IMR-90 (cell line): Measurements from ENCODE around the gene CAPZA2. TPM values are rescaled to one million over a fixed set of nuclear protein-coding genes. Genes with fewer than 3 reads are reported as not detected.
"Not testable (repeated sequence)": the region's sequence is repeated elsewhere in the genome, so short reads cannot be mapped to it uniquely, and the experiment has no call there.

Source experiments
- ATAC-seq: fragments of 200-7000 bp; cut with Tn5 transposase; 2 replicates; pipeline ENCODE4 v1.9.1; 2020; ENCODE audit warnings: low read depth, mild to moderate bottlenecking, moderate library complexity
- BruUV-seq: library from RNA; stranded (reverse); fragments of 400-500 nt; replicated peaks from 2 replicates; lab custom pipeline; 2021; lab: Mats Ljungman, UMichigan
- CTCF ChIA-PET: fragments of 300-600 bp; formaldehyde crosslinking; extraction: SDS; loops from one replicate; lab custom pipeline; 2021; ENCODE audit warnings: antibody characterized with exemption; lab: Yijun Ruan, JAX
- POLR2A ChIA-PET: fragments of 300-600 bp; sonication (Branson Sonifier 250); formaldehyde crosslinking; loops from one replicate; lab custom pipeline; 2022; ENCODE audit warnings: antibody characterized with exemption; ENCODE audit not compliant: unreplicated experiment; lab: Charles Lee
- DNase-seq: peaks from one replicate; pipeline ENCODE4 v3.0.0; 2013
- H2AFZ ChIP-seq: replicated peaks from 2 replicates; pipeline ENCODE3; 2013; ENCODE audit warnings: low read length, mild to moderate bottlenecking; ENCODE audit not compliant: poor library complexity
- H2AK5ac ChIP-seq: 2 replicates; pipeline ENCODE4 v1.6.1; 2013; ENCODE audit warnings: low read depth, low read length, inconsistent platforms
- H2AK9ac ChIP-seq: replicated peaks from 2 replicates; pipeline ENCODE3; 2013; ENCODE audit warnings: mild to moderate bottlenecking, low read depth, low read length, moderate library complexity; ENCODE audit not compliant: poor library complexity
- H2BK120ac ChIP-seq: 2 replicates; pipeline ENCODE4 v1.6.1; 2013; ENCODE audit warnings: low read depth, low read length, inconsistent platforms
- H2BK15ac ChIP-seq: 3 replicates; pipeline ENCODE4 v1.6.1; 2013; ENCODE audit warnings: low read depth, low read length, inconsistent platforms
- H2BK20ac ChIP-seq: 2 replicates; pipeline ENCODE4 v1.6.1; 2013; ENCODE audit warnings: low read depth, mild to moderate bottlenecking, inconsistent platforms, low read length, moderate library complexity
- H2BK5ac ChIP-seq: 2 replicates; pipeline ENCODE4 v1.6.1; 2013; ENCODE audit warnings: mild to moderate bottlenecking, low read depth, low read length, inconsistent platforms; ENCODE audit not compliant: poor library complexity, severe bottlenecking
- H3K14ac ChIP-seq: replicated peaks from 2 replicates; pipeline ENCODE4 v1.6.1; 2013; ENCODE audit warnings: low read depth, low read length, inconsistent platforms
- H3K18ac ChIP-seq: 2 replicates; pipeline ENCODE4 v1.6.1; 2013; ENCODE audit warnings: low read depth, low read length, control low read depth
- H3K23ac ChIP-seq: 2 replicates; pipeline ENCODE4 v1.6.1; 2013; ENCODE audit warnings: low read depth, low read length, inconsistent platforms
- H3K27ac ChIP-seq: 2 replicates; pipeline ENCODE4 v1.5.1; 2013; ENCODE audit warnings: mild to moderate bottlenecking, control low read depth, low read length; ENCODE audit not compliant: insufficient read depth
- H3K27me3 ChIP-seq: 2 replicates; pipeline ENCODE4 v1.6.1; 2013; ENCODE audit warnings: low read length; ENCODE audit not compliant: control insufficient read depth, insufficient read depth
- H3K36me3 ChIP-seq: 2 replicates; pipeline ENCODE4 v1.6.1; 2013; ENCODE audit warnings: low read length, mixed read lengths; ENCODE audit not compliant: control insufficient read depth, insufficient read depth
- H3K4ac ChIP-seq: 2 replicates; pipeline ENCODE4 v1.6.1; 2013; ENCODE audit warnings: low read depth, low read length, inconsistent platforms
- H3K4me1 ChIP-seq: 2 replicates; pipeline ENCODE4 v1.6.1; 2013; ENCODE audit warnings: low read length, mixed read lengths; ENCODE audit not compliant: control insufficient read depth, insufficient read depth
- H3K4me2 ChIP-seq: 2 replicates; pipeline ENCODE4 v1.6.1; 2013; ENCODE audit warnings: low read depth, mild to moderate bottlenecking, control low read depth, low read length, moderate library complexity
- H3K4me3 ChIP-seq: 2 replicates; pipeline ENCODE4 v1.5.1; 2013; ENCODE audit warnings: low read depth, mild to moderate bottlenecking, control low read depth, low read length, moderate library complexity; ENCODE audit not compliant: insufficient read depth
- H3K56ac ChIP-seq: 2 replicates; pipeline ENCODE4 v1.6.1; 2013; ENCODE audit warnings: low read length, inconsistent platforms; ENCODE audit not compliant: insufficient read depth; ENCODE audit errors: extremely low read depth
- H3K79me1 ChIP-seq, 2 experiments: 2 replicates each; pipeline ENCODE4 v1.6.1; 2013; ENCODE audit warnings: low read length in 2 of 2, inconsistent platforms in 1 of 2, low read depth in 1 of 2
- H3K9ac ChIP-seq: 2 replicates; pipeline ENCODE4 v1.6.1; 2013; ENCODE audit warnings: low read depth, low read length, control low read depth
- H3K9me1 ChIP-seq: 2 replicates; pipeline ENCODE4 v1.6.1; 2013; ENCODE audit warnings: low read length, inconsistent platforms; ENCODE audit not compliant: insufficient read depth
- H3K9me3 ChIP-seq: 2 replicates; pipeline ENCODE4 v1.6.1; 2013; ENCODE audit warnings: low read length; ENCODE audit not compliant: control insufficient read depth, insufficient read depth
- H4K20me1 ChIP-seq: 2 replicates; pipeline ENCODE4 v1.6.1; 2013; ENCODE audit warnings: low read length, inconsistent platforms; ENCODE audit not compliant: insufficient read depth
- H4K5ac ChIP-seq: 2 replicates; pipeline ENCODE4 v1.6.1; 2013; ENCODE audit warnings: mild to moderate bottlenecking, low read depth, low read length, control low read depth
- H4K8ac ChIP-seq, 2 experiments: 2 replicates each; pipeline ENCODE4 v1.6.1; 2013; ENCODE audit warnings: low read depth in 2 of 2, low read length in 2 of 2, control low read depth in 1 of 2, inconsistent platforms in 1 of 2
- H4K91ac ChIP-seq: 2 replicates; pipeline ENCODE4 v1.6.1; 2013; ENCODE audit warnings: low read depth, low read length, inconsistent platforms; ENCODE audit not compliant: insufficient read depth
- WGBS, 2 experiments: methylation state at CpG; one replicate each; pipeline versions ENCODE4 v1.1.5 to v1.1.7; 2013; ENCODE audit warnings: missing lambda C conversion rate in 2 of 2; ENCODE audit not compliant: insufficient read length in 1 of 2; ENCODE audit errors: extremely low coverage in 2 of 2; 5-methylcytosine and 5-hydroxymethylcytosine counted together
- dilution Hi-C: fragments of 300-500 bp; cut with HindIII; formaldehyde crosslinking; loops from one replicate; pipeline ENCODE4 v1.14.3; 2018; ENCODE audit warnings: low sequenced_read_pairs; ENCODE audit not compliant: unreplicated experiment
- in situ Hi-C: fragments of 300-500 bp; cut with MboI; formaldehyde crosslinking; loops from 3 replicates; pipeline ENCODE4 v1.14.3; 2019; ENCODE audit warnings: low sequenced_read_pairs, inconsistent platforms, mixed read lengths
- intact Hi-C: fragments of 100-400 bp; cut with micrococcal nuclease; formaldehyde crosslinking; loops from 2 replicates; pipeline ENCODE4 v1.10.0; 2022
- polyA plus RNA-seq, 3 experiments: library from polyadenylated mRNA; depleted of rRNA; stranded (reverse); fragments of >200 nt; gene quantifications; 2 replicates each; pipeline ENCODE4 v1.2.3, GENCODE V29; 2012; ENCODE audit warnings: low replicate concordance in 1 of 3
- total RNA-seq: library from RNA; depleted of rRNA; stranded (reverse); fragments of >200 nt; gene quantifications from 2 replicates; pipeline ENCODE4 v1.2.3, GENCODE V29; 2012

CAPZA2 gene
- total and polyA plus RNA-seq, 2 of the 4 experiments (the other 2 are of a cell fraction): 66.6 to 133 TPM

GRCh38 chr7:116961966-116962673 is 99.7 kb downstream of the CAPZA2 start:
- H3K4me3 ChIP-seq, ATAC-seq, H3K9me1 ChIP-seq, H2BK120ac ChIP-seq, H3K56ac ChIP-seq, H3K9ac ChIP-seq, H2AK9ac ChIP-seq, H2AFZ ChIP-seq, POLR2A ChIA-PET, H3K18ac ChIP-seq, H3K36me3 ChIP-seq, H2BK15ac ChIP-seq, DNase-seq, H2BK20ac ChIP-seq, dilution Hi-C loops, H3K4ac ChIP-seq, H2BK5ac ChIP-seq, H2AK5ac ChIP-seq, BruUV-seq, H3K23ac ChIP-seq, H3K4me1 ChIP-seq, H4K5ac ChIP-seq, H3K9me3 ChIP-seq, H3K14ac ChIP-seq, H4K20me1 ChIP-seq, H4K91ac ChIP-seq, intact Hi-C loops, H3K27ac ChIP-seq, CTCF ChIA-PET, H3K4me2 ChIP-seq, H3K27me3 ChIP-seq, H4K8ac ChIP-seq, in situ Hi-C loops: not testable (repeated sequence)
- no CpG with 5 or more reads among the region's 4 CpGs for WGBS, 2 experiments
- peaks cover 22 to 23% of the 10 kb centered on the region in 2 experiments for H3K79me1 ChIP-seq
